Liver (tissue), 3 donors: Measurements from ENCODE around the gene OGG1.

Experiments
- GABPA ChIP-seq, 2 donors: IDR thresholded peaks in 1 of 2; conservative IDR thresholded peaks in 1 of 2; 2 replicates each; pipeline ENCODE4 v1.6.1; 2016; ENCODE audit warnings: antibody characterized with exemption in 2 of 2, mild to moderate bottlenecking in 1 of 2, moderate library complexity in 1 of 2
- HNF4A ChIP-seq, 2 donors: conservative IDR thresholded peaks; 2 replicates each; pipeline ENCODE4 v1.6.1; 2016; ENCODE audit warnings: antibody characterized with exemption in 2 of 2, mild to moderate bottlenecking in 2 of 2
- JUND ChIP-seq, 2 donors: IDR thresholded peaks; 2 replicates each; pipeline ENCODE4 v1.6.1; 2016; ENCODE audit warnings: antibody characterized with exemption in 2 of 2
- RAD21 ChIP-seq, 2 donors: IDR thresholded peaks; 2 replicates each; pipeline ENCODE4 v1.6.1; 2016; ENCODE audit warnings: antibody characterized with exemption in 2 of 2, mild to moderate bottlenecking in 2 of 2
- SP1 ChIP-seq: IDR thresholded peaks from 2 replicates; pipeline ENCODE4 v1.6.1; 2018; ENCODE audit warnings: antibody characterized with exemption, mild to moderate bottlenecking
- YY1 ChIP-seq: IDR thresholded peaks from 2 replicates; pipeline ENCODE4 v1.6.1; 2016; ENCODE audit warnings: antibody characterized with exemption, mild to moderate bottlenecking
- ZBTB33 ChIP-seq: IDR thresholded peaks from 2 replicates; pipeline ENCODE4 v1.6.1; 2016; ENCODE audit warnings: antibody characterized with exemption
- TF ChIP-seq, protein P1 (sequence below): fragments of 150-350 bp; IDR thresholded peaks from 2 replicates; pipeline ENCODE4 v1.5.1; 2017; ENCODE audit warnings: improper control_type of control experiment, low read depth, low read length; ENCODE audit not compliant: missing input control
- TF ChIP-seq, protein P2 (sequence below): IDR thresholded peaks from 2 replicates; pipeline ENCODE4 v1.6.1; 2016; ENCODE audit warnings: antibody characterized with exemption
- donor health status: healthy.
- donor health status: healthy.

DNA sequence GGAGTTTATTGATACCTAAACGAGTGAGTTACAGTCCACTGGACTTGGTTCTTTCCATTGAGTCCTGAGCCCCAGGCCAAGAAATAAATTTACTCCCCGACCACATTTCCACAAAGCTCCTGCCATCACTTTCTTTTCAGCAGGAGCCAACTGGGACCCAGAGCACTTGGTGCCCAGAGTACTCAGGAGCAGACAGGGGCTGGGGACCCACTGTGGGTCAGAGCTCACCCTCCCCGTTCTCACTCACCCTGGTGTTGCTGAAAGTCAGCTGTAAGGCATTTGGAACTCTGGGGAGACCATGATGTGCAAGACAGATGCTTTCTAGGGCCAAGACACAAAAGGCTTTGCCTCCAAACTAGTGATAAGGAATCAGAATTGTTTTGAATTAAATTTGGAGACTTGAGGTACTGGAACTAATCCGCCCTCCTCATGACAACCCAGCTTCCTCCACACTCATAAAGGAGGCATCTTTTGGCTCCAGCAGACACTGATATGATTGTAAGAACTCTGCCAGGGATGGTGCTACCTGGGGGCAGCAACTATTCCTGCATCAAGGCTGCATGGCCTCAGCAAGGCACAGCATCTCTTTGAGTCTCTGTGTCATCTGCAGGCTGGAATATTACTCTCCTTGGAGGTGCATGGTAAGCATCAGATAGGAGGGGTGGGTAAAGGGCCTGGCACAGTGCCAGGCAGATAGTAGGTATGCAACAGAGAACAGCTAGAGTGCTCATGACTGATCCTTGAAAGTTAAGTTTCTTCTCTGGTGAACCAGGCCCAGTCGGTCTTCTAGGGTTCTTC is 27.3 kb downstream of the OGG1 start:
- TF ChIP-seq, protein P1, sequence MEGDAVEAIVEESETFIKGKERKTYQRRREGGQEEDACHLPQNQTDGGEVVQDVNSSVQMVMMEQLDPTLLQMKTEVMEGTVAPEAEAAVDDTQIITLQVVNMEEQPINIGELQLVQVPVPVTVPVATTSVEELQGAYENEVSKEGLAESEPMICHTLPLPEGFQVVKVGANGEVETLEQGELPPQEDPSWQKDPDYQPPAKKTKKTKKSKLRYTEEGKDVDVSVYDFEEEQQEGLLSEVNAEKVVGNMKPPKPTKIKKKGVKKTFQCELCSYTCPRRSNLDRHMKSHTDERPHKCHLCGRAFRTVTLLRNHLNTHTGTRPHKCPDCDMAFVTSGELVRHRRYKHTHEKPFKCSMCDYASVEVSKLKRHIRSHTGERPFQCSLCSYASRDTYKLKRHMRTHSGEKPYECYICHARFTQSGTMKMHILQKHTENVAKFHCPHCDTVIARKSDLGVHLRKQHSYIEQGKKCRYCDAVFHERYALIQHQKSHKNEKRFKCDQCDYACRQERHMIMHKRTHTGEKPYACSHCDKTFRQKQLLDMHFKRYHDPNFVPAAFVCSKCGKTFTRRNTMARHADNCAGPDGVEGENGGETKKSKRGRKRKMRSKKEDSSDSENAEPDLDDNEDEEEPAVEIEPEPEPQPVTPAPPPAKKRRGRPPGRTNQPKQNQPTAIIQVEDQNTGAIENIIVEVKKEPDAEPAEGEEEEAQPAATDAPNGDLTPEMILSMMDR, result no peak
- TF ChIP-seq GABPA (IDR thresholded peaks at IDR 0.05 in 1 of 2, conservative IDR thresholded peaks at IDR 0.05 in 1 of 2) (no peak), HNF4A (conservative IDR thresholded peaks at IDR 0.05) (no peak), SP1 (no peak), RAD21 (IDR thresholded peaks at IDR 0.05) (no peak), YY1 (no peak), JUND (IDR thresholded peaks at IDR 0.05) (no peak), ZBTB33 (no peak)
- TF ChIP-seq, protein P2, sequence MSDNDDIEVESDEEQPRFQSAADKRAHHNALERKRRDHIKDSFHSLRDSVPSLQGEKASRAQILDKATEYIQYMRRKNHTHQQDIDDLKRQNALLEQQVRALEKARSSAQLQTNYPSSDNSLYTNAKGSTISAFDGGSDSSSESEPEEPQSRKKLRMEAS, result no peak
